GM13976 (cell line): ENCODE measurements around the gene NKX1-1.

Source experiments
- DNase-seq: peaks from one replicate; pipeline ENCODE4 v3.0.0; 2012; ENCODE audit warnings: low spot score
- in situ Hi-C: fragments of 300-500 bp; cut with MboI; formaldehyde crosslinking; loops from one replicate; pipeline ENCODE4 v1.12.0; 2022; ENCODE audit warnings: low sequenced_read_pairs, mixed read lengths, inconsistent platforms; ENCODE audit not compliant: unreplicated experiment
- TF ChIP-seq, protein P1 (sequence below): IDR thresholded peaks from 2 replicates; pipeline ENCODE4 v1.5.1; 2012; ENCODE audit warnings: borderline replicate concordance, mild to moderate bottlenecking; ENCODE audit not compliant: insufficient read depth; ENCODE audit errors: extremely low read depth, missing control alignments, control extremely low read depth

Gene NKX1-1

GRCh38 chr4:1368421-1369090 is 37.7 kb downstream of the NKX1-1 start:
- no peak for DNase-seq
- in situ Hi-C loops: no loop called here
- TF ChIP-seq, protein P1, sequence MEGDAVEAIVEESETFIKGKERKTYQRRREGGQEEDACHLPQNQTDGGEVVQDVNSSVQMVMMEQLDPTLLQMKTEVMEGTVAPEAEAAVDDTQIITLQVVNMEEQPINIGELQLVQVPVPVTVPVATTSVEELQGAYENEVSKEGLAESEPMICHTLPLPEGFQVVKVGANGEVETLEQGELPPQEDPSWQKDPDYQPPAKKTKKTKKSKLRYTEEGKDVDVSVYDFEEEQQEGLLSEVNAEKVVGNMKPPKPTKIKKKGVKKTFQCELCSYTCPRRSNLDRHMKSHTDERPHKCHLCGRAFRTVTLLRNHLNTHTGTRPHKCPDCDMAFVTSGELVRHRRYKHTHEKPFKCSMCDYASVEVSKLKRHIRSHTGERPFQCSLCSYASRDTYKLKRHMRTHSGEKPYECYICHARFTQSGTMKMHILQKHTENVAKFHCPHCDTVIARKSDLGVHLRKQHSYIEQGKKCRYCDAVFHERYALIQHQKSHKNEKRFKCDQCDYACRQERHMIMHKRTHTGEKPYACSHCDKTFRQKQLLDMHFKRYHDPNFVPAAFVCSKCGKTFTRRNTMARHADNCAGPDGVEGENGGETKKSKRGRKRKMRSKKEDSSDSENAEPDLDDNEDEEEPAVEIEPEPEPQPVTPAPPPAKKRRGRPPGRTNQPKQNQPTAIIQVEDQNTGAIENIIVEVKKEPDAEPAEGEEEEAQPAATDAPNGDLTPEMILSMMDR: no peak

- TF ChIP-seq, protein P1: no peak
- in situ Hi-C loops: no loop called here
- no peak for DNase-seq
These were observed 38.3 kb downstream of the NKX1-1 start for GRCh38 chr4:1367936-1368289.

DNA sequence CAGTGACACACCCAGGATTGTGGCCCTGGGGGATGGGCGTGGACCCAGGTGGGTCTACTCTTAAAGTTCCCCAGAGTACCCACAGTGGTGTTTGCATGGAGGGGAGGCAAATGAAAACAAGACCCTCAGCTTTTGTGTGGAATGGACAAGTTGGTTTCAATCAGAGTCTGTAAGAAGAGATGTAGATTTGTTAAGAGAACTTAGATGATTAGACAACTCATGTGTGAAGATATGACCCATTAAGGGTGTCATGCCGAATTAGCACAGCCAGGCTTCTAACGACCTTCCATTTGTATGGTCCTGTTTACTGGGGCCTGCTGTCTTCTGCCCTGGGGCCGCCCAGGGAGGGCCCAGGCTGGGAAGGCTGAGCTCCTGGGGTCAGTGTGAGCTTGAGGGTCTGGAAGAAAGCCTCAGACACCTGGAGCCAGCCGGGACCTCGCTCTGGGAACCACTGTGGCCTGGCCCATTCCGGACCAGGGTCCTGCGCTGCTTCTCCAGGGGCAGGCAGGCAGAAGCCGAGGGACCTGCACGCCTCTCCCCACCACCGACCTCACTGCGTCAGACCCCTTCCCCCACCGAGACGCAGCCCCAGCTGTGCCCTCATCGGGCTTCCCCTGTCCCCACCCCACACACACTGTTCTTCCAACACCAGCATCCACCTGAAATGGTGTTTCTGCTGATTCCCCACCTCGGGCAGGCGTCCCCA is 38.9 kb downstream of the NKX1-1 start:
- in situ Hi-C loops: no loop called here

GRCh38 chr4:1366371-1367229 is 39.6 kb downstream of the NKX1-1 start:
- TF ChIP-seq, protein P1: no peak
- DNase-seq: no peak
- in situ Hi-C loops: no loop called here

More for the DNA sequence above, 38.9 kb downstream of the NKX1-1 start:
- DNase-seq: no peak
- TF ChIP-seq, protein P1: no peak

DNA sequence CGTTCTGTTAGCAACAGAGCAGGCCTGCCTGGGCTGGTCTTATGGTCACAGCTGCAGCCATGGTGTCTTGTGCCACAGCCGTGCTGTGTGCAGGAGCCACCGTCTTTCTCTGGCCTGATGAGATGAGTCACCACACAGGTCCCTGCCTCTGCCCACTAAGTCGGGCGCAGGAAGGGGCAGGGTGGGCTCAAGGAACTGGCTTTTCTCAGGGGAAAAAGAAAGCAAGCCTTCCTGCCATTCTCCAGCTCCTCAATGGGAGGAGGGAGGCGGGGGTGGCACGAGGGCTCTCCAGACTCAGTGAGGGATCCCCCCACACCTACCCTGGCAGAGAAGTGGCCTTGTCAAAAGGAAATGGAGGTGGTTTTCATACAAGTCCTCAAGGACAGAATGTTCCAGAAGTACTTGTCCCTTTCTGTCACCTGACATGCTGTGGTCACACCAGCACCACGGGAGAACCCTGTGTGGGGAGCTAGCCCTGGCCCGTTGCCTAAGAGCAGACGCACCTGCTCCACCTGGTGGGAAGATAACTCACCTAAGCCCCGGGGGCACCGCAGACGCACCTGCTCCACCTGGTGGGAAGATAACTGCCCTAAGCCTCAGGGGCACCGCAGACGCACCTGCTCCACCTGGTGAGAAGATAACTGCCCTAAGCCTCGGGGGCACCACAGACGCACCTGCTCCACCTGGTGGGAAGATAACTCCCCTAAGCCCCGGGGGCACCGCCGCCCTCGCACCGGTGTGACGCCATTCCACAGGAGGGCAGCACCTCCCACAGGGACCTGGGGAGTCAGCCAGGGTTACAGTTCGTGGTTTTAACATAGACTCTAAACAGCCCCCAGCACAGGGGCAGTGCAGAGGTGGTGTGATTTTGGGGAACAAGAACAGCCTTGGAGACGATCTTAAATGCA is 40.7 kb downstream of the NKX1-1 start:
- TF ChIP-seq, protein P1: no peak
- in situ Hi-C loops: no loop called here
- DNase-seq: no peak
